HFFc6 (cell line): ENCODE data around the gene ZNF684. TPM values are rescaled to one million over a fixed set of nuclear protein-coding genes. Genes with fewer than 3 reads are reported as not detected.
"Not testable (repeated sequence)": the region's sequence is repeated elsewhere in the genome, so short reads cannot be mapped to it uniquely, and the experiment has no call there.

Source experiments
- DNase-seq: peaks from one replicate; pipeline ENCODE4 v3.0.0-alpha.2; 2018
- H3K27ac Mint-ChIP-seq: 2 replicates; pipeline ENCODE4 v1.8.0; 2020; ENCODE audit warnings: mild to moderate bottlenecking, mixed read lengths
- H3K27me3 Mint-ChIP-seq: 2 replicates; pipeline ENCODE4 v1.8.0; 2021; ENCODE audit warnings: mild to moderate bottlenecking, moderate library complexity, mixed read lengths; ENCODE audit not compliant: insufficient read depth
- H3K36me3 Mint-ChIP-seq: 2 replicates; pipeline ENCODE4 v1.8.0; 2021; ENCODE audit warnings: low read depth, mixed read lengths
- H3K4me1 Mint-ChIP-seq: 2 replicates; pipeline ENCODE4 v1.8.0; 2020; ENCODE audit warnings: low read depth, mixed read lengths
- H3K4me3 Mint-ChIP-seq: 2 replicates; pipeline ENCODE4 v1.8.0; 2020; ENCODE audit warnings: mild to moderate bottlenecking, moderate library complexity, mixed read lengths
- H3K9me3 Mint-ChIP-seq: 2 replicates; pipeline ENCODE4 v1.8.0; 2020; ENCODE audit warnings: mild to moderate bottlenecking, mixed read lengths
- long read RNA-seq: library from polyadenylated mRNA; unstranded; transcript quantifications from one replicate; pipeline ENCODE4 v2.0.0, GENCODE V29; 2019
- total RNA-seq, 6 experiments: library from RNA; stranded (reverse); fragmentation: NEBNext Ultra II Directional; extraction: Animal tissue kit (Norgen Biotek cat#: 25700); gene quantifications; 2 replicates in 1 of 6; 3 replicates in 5 of 6; pipeline ENCODE4 v1.2.3, GENCODE V29; 2021
- TF ChIP-seq, protein P1 (sequence below): fragments of 200-600 bp; sonication (generic); IDR thresholded peaks from 2 replicates; pipeline ENCODE4 v1.5.0; 2021; ENCODE audit warnings: antibody characterized with exemption, mild to moderate bottlenecking

The ZNF684 gene
- 1 to 10 TPM; 1.6 to 3.2 (median 2.6) TPM for total RNA-seq
- long read RNA-seq, partial matches to known transcripts: 0 of 2 reads
- long read RNA-seq, other reads (novel, unspliced or antisense): 0 of 2 reads

GRCh38 chr1:40531381-40532061 is at the start of gene ZNF684:
ZNF684 (plus strand) TSS chr1:40531637; CDS start chr1:40533167, 1,530 bp downstream.
- DNase-seq: peak; percentile 93
- Mint-ChIP-seq H3K9me3 (peaks cover 6% of the 10 kb centered on the region), H3K4me1 (peaks cover 24% of the 10 kb centered on the region), H3K27ac (peak within 1 kb of the TSS; percentile 94), H3K27me3 (no peaks in the 10 kb centered on the region; the same call in 1 of the 2 replicates), H3K4me3 (peak within 1 kb of the TSS; percentile 99), H3K36me3 (peaks cover 10% of the 10 kb centered on the region)
- TF ChIP-seq, protein P1, sequence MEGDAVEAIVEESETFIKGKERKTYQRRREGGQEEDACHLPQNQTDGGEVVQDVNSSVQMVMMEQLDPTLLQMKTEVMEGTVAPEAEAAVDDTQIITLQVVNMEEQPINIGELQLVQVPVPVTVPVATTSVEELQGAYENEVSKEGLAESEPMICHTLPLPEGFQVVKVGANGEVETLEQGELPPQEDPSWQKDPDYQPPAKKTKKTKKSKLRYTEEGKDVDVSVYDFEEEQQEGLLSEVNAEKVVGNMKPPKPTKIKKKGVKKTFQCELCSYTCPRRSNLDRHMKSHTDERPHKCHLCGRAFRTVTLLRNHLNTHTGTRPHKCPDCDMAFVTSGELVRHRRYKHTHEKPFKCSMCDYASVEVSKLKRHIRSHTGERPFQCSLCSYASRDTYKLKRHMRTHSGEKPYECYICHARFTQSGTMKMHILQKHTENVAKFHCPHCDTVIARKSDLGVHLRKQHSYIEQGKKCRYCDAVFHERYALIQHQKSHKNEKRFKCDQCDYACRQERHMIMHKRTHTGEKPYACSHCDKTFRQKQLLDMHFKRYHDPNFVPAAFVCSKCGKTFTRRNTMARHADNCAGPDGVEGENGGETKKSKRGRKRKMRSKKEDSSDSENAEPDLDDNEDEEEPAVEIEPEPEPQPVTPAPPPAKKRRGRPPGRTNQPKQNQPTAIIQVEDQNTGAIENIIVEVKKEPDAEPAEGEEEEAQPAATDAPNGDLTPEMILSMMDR: no peak

DNA sequence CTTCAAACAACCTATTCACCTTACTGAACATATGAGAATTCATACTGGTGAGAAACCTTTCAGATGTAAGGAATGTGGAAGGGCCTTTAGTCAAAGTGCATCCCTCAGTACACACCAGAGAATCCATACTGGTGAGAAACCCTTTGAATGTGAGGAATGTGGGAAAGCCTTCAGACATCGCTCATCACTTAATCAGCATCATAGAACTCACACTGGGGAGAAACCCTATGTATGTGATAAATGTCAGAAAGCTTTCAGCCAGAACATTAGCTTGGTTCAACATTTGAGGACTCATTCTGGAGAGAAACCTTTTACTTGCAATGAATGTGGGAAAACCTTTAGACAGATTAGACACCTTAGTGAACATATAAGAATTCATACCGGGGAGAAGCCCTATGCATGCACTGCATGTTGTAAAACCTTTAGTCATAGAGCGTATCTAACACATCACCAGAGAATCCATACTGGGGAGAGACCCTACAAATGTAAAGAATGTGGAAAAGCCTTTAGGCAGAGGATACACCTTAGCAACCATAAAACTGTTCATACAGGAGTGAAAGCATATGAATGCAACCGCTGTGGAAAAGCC is 36.0 kb upstream of the ZNF684 start:
- H3K27me3 Mint-ChIP-seq: no peaks in the 10 kb centered on the region
- H3K4me3 Mint-ChIP-seq: no peak overlapping the region
- TF ChIP-seq, protein P1: no peak
- H3K9me3 Mint-ChIP-seq: peaks cover 87% of the 10 kb centered on the region
- DNase-seq: no peak
- peaks cover 80% of the 10 kb centered on the region for H3K36me3 Mint-ChIP-seq
- H3K4me1 Mint-ChIP-seq: no peaks in the 10 kb centered on the region
- H3K27ac Mint-ChIP-seq: no peak overlapping the region

DNA sequence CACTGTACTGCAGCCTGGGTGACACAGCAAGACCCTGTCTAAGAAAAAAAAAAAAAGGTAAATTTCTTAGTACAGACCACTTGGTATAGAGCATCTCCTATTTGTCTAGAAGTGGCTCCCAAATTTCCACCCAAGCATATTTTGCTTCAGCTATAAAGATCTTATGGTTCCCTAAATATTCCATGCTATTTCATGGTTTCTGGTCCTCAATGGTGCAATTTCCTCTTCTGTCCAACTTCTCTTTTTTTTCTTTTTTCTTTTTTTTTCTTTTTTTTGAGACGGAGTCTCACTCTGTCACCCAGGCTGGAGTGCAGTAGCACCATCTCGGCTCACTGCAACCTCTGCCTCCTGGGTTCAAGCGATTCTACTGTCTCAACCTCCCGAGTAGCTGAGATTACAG is 28.8 kb upstream of the ZNF684 start:
- H3K27me3 Mint-ChIP-seq: not testable (repeated sequence)
- H3K9me3 Mint-ChIP-seq: peaks cover 89% of the 10 kb centered on the region

GRCh38 chr1:40507973-40508372 is 23.5 kb upstream of the ZNF684 start:
- TF ChIP-seq, protein P1: no peak
- no peak for DNase-seq
- Mint-ChIP-seq H3K4me1 (peaks cover 9% of the 10 kb centered on the region), H3K27ac (peak overlapping the region; percentile 79), H3K36me3 (peaks cover 58% of the 10 kb centered on the region), H3K4me3 (peak overlapping the region; percentile 91), H3K27me3 (no peaks in the 10 kb centered on the region), H3K9me3 (peaks cover 66% of the 10 kb centered on the region)

More for the DNA sequence above, 28.8 kb upstream of the ZNF684 start:
- H3K36me3 Mint-ChIP-seq: peaks cover 75% of the 10 kb centered on the region
- not testable (repeated sequence) for H3K4me1 Mint-ChIP-seq, DNase-seq, H3K27ac Mint-ChIP-seq, H3K4me3 Mint-ChIP-seq

GRCh38 chr1:40508375-40509341 is 22.8 kb upstream of the ZNF684 start, which contains the start of gene EXO5:
EXO5 (plus strand) TSS chr1:40508767; CDS start chr1:40514545, 5,778 bp downstream.
- Mint-ChIP-seq H3K4me1 (peaks cover 9% of the 10 kb centered on the region), H3K36me3 (peaks cover 52% of the 10 kb centered on the region), H3K9me3 (peaks cover 59% of the 10 kb centered on the region), H3K27me3 (no peaks in the 10 kb centered on the region), H3K27ac (peak within 1 kb of the TSS; percentile 79), H3K4me3 (peak within 1 kb of the TSS; percentile 91)
- TF ChIP-seq, protein P1: no peak
- peak; percentile 69 for DNase-seq
